WI38 (cell line): ENCODE measurements around the gene ERGIC1.

ENCODE experiments used
- H3K4me3 ChIP-seq: 2 replicates; pipeline ENCODE4 v1.5.1; 2011; ENCODE audit warnings: low read depth, mild to moderate bottlenecking, control low read depth, low read length
- CTCF ChIP-seq: IDR thresholded peaks from 2 replicates; pipeline ENCODE4 v1.5.1; 2012; ENCODE audit warnings: low read depth, mild to moderate bottlenecking, control low read depth, low read length

ERGIC1 gene

GRCh38 chr5:172796306-172796705 is 37.7 kb upstream of the ERGIC1 start:
- TF ChIP-seq CTCF: no peak
- no peak overlapping the region for H3K4me3 ChIP-seq

- no peak overlapping the region for H3K4me3 ChIP-seq
- TF ChIP-seq CTCF: no peak
Measured at GRCh38 chr5:172797771-172798191, 36.3 kb upstream of the ERGIC1 start.

GRCh38 chr5:172798422-172799215 is 35.4 kb upstream of the ERGIC1 start:
- no peak overlapping the region for H3K4me3 ChIP-seq
- no peak for TF ChIP-seq CTCF

- no peak overlapping the region for H3K4me3 ChIP-seq
- no peak for TF ChIP-seq CTCF
Measured at GRCh38 chr5:172799416-172799815, 34.6 kb upstream of the ERGIC1 start.

- no peak for TF ChIP-seq CTCF
- no peak overlapping the region for H3K4me3 ChIP-seq
Measured at GRCh38 chr5:172800088-172800551, 33.9 kb upstream of the ERGIC1 start.

GRCh38 chr5:172801179-172801671 is 32.8 kb upstream of the ERGIC1 start:
- no peak overlapping the region for H3K4me3 ChIP-seq
- TF ChIP-seq CTCF: no peak

- no peak for TF ChIP-seq CTCF
- no peak overlapping the region for H3K4me3 ChIP-seq
Measured at GRCh38 chr5:172802112-172802511, 31.9 kb upstream of the ERGIC1 start.
